IMR-90 (cell line): ENCODE results near the gene GLTPD2. TPM values are rescaled to one million over a fixed set of nuclear protein-coding genes. Genes with fewer than 3 reads are reported as not detected.

ENCODE experiments used
- ATAC-seq: fragments of 200-7000 bp; cut with Tn5 transposase; 2 replicates; pipeline ENCODE4 v1.9.1; 2020; ENCODE audit warnings: low read depth, mild to moderate bottlenecking, moderate library complexity
- BruUV-seq: library from RNA; stranded (reverse); fragments of 400-500 nt; replicated peaks from 2 replicates; lab custom pipeline; 2021; lab: Mats Ljungman, UMichigan
- CTCF ChIA-PET: fragments of 300-600 bp; formaldehyde crosslinking; extraction: SDS; loops from one replicate; lab custom pipeline; 2021; ENCODE audit warnings: antibody characterized with exemption; lab: Yijun Ruan, JAX
- POLR2A ChIA-PET: fragments of 300-600 bp; sonication (Branson Sonifier 250); formaldehyde crosslinking; loops from one replicate; lab custom pipeline; 2022; ENCODE audit warnings: antibody characterized with exemption; ENCODE audit not compliant: unreplicated experiment; lab: Charles Lee
- DNase-seq: peaks from one replicate; pipeline ENCODE4 v3.0.0; 2013
- H2AFZ ChIP-seq: replicated peaks from 2 replicates; pipeline ENCODE3; 2013; ENCODE audit warnings: low read length, mild to moderate bottlenecking; ENCODE audit not compliant: poor library complexity
- H2AK5ac ChIP-seq: 2 replicates; pipeline ENCODE4 v1.6.1; 2013; ENCODE audit warnings: low read depth, low read length, inconsistent platforms
- H2AK9ac ChIP-seq: replicated peaks from 2 replicates; pipeline ENCODE3; 2013; ENCODE audit warnings: mild to moderate bottlenecking, low read depth, low read length, moderate library complexity; ENCODE audit not compliant: poor library complexity
- H2BK120ac ChIP-seq: 2 replicates; pipeline ENCODE4 v1.6.1; 2013; ENCODE audit warnings: low read depth, low read length, inconsistent platforms
- H2BK15ac ChIP-seq: 3 replicates; pipeline ENCODE4 v1.6.1; 2013; ENCODE audit warnings: low read depth, low read length, inconsistent platforms
- H2BK20ac ChIP-seq: 2 replicates; pipeline ENCODE4 v1.6.1; 2013; ENCODE audit warnings: low read depth, mild to moderate bottlenecking, inconsistent platforms, low read length, moderate library complexity
- H2BK5ac ChIP-seq: 2 replicates; pipeline ENCODE4 v1.6.1; 2013; ENCODE audit warnings: mild to moderate bottlenecking, low read depth, low read length, inconsistent platforms; ENCODE audit not compliant: poor library complexity, severe bottlenecking
- H3K14ac ChIP-seq: replicated peaks from 2 replicates; pipeline ENCODE4 v1.6.1; 2013; ENCODE audit warnings: low read depth, low read length, inconsistent platforms
- H3K18ac ChIP-seq: 2 replicates; pipeline ENCODE4 v1.6.1; 2013; ENCODE audit warnings: low read depth, low read length, control low read depth
- H3K23ac ChIP-seq: 2 replicates; pipeline ENCODE4 v1.6.1; 2013; ENCODE audit warnings: low read depth, low read length, inconsistent platforms
- H3K27ac ChIP-seq: 2 replicates; pipeline ENCODE4 v1.5.1; 2013; ENCODE audit warnings: mild to moderate bottlenecking, control low read depth, low read length; ENCODE audit not compliant: insufficient read depth
- H3K27me3 ChIP-seq: 2 replicates; pipeline ENCODE4 v1.6.1; 2013; ENCODE audit warnings: low read length; ENCODE audit not compliant: control insufficient read depth, insufficient read depth
- H3K36me3 ChIP-seq: 2 replicates; pipeline ENCODE4 v1.6.1; 2013; ENCODE audit warnings: low read length, mixed read lengths; ENCODE audit not compliant: control insufficient read depth, insufficient read depth
- H3K4ac ChIP-seq: 2 replicates; pipeline ENCODE4 v1.6.1; 2013; ENCODE audit warnings: low read depth, low read length, inconsistent platforms
- H3K4me1 ChIP-seq: 2 replicates; pipeline ENCODE4 v1.6.1; 2013; ENCODE audit warnings: low read length, mixed read lengths; ENCODE audit not compliant: control insufficient read depth, insufficient read depth
- H3K4me2 ChIP-seq: 2 replicates; pipeline ENCODE4 v1.6.1; 2013; ENCODE audit warnings: low read depth, mild to moderate bottlenecking, control low read depth, low read length, moderate library complexity
- H3K4me3 ChIP-seq: 2 replicates; pipeline ENCODE4 v1.5.1; 2013; ENCODE audit warnings: low read depth, mild to moderate bottlenecking, control low read depth, low read length, moderate library complexity; ENCODE audit not compliant: insufficient read depth
- H3K56ac ChIP-seq: 2 replicates; pipeline ENCODE4 v1.6.1; 2013; ENCODE audit warnings: low read length, inconsistent platforms; ENCODE audit not compliant: insufficient read depth; ENCODE audit errors: extremely low read depth
- H3K79me1 ChIP-seq, 2 experiments: 2 replicates each; pipeline ENCODE4 v1.6.1; 2013; ENCODE audit warnings: low read length in 2 of 2, inconsistent platforms in 1 of 2, low read depth in 1 of 2
- H3K9ac ChIP-seq: 2 replicates; pipeline ENCODE4 v1.6.1; 2013; ENCODE audit warnings: low read depth, low read length, control low read depth
- H3K9me1 ChIP-seq: 2 replicates; pipeline ENCODE4 v1.6.1; 2013; ENCODE audit warnings: low read length, inconsistent platforms; ENCODE audit not compliant: insufficient read depth
- H3K9me3 ChIP-seq: 2 replicates; pipeline ENCODE4 v1.6.1; 2013; ENCODE audit warnings: low read length; ENCODE audit not compliant: control insufficient read depth, insufficient read depth
- H4K20me1 ChIP-seq: 2 replicates; pipeline ENCODE4 v1.6.1; 2013; ENCODE audit warnings: low read length, inconsistent platforms; ENCODE audit not compliant: insufficient read depth
- H4K5ac ChIP-seq: 2 replicates; pipeline ENCODE4 v1.6.1; 2013; ENCODE audit warnings: mild to moderate bottlenecking, low read depth, low read length, control low read depth
- H4K8ac ChIP-seq, 2 experiments: 2 replicates each; pipeline ENCODE4 v1.6.1; 2013; ENCODE audit warnings: low read depth in 2 of 2, low read length in 2 of 2, control low read depth in 1 of 2, inconsistent platforms in 1 of 2
- H4K91ac ChIP-seq: 2 replicates; pipeline ENCODE4 v1.6.1; 2013; ENCODE audit warnings: low read depth, low read length, inconsistent platforms; ENCODE audit not compliant: insufficient read depth
- CHD1 ChIP-seq: IDR thresholded peaks from 2 replicates; pipeline ENCODE4 v1.6.1; 2012; ENCODE audit warnings: low read depth, low read length, improper control_type of control experiment
- FOS ChIP-seq: fragments of 150-350 bp; IDR thresholded peaks from 2 replicates; pipeline ENCODE4 v1.6.1; 2016; ENCODE audit warnings: low read depth, low read length
- MAFK ChIP-seq: IDR thresholded peaks from 2 replicates; pipeline ENCODE4 v1.6.1; 2012; ENCODE audit warnings: low read depth, low read length, improper control_type of control experiment
- MXI1 ChIP-seq: IDR thresholded peaks from 2 replicates; pipeline ENCODE4 v1.6.1; 2012; ENCODE audit warnings: low read depth, mild to moderate bottlenecking, low read length, moderate library complexity, borderline replicate concordance
- NFE2L2 ChIP-seq: fragments of 150-350 bp; IDR thresholded peaks from 2 replicates; pipeline ENCODE4 v1.6.1; 2016; ENCODE audit warnings: low read depth, mild to moderate bottlenecking, low read length
- RAD21 ChIP-seq: IDR thresholded peaks from 2 replicates; pipeline ENCODE4 v1.6.1; 2012; ENCODE audit warnings: low read length, improper control_type of control experiment
- RCOR1 ChIP-seq: IDR thresholded peaks from 2 replicates; pipeline ENCODE4 v1.6.1; 2012; ENCODE audit warnings: mild to moderate bottlenecking, low read length, improper control_type of control experiment; ENCODE audit not compliant: insufficient replicate concordance
- RFX5 ChIP-seq: IDR thresholded peaks from 2 replicates; pipeline ENCODE4 v1.8.0; 2012; ENCODE audit warnings: low read depth, mild to moderate bottlenecking, low read length, moderate library complexity
- SMC3 ChIP-seq: fragments of 150-350 bp; IDR thresholded peaks from 2 replicates; pipeline ENCODE4 v1.6.1; 2016; ENCODE audit warnings: low read depth, mild to moderate bottlenecking, antibody characterized with exemption, low read length, moderate library complexity
- WGBS, 2 experiments: methylation state at CpG; one replicate each; pipeline versions ENCODE4 v1.1.5 to v1.1.7; 2013; ENCODE audit warnings: missing lambda C conversion rate in 2 of 2; ENCODE audit not compliant: insufficient read length in 1 of 2; ENCODE audit errors: extremely low coverage in 2 of 2; 5-methylcytosine and 5-hydroxymethylcytosine counted together
- dilution Hi-C: fragments of 300-500 bp; cut with HindIII; formaldehyde crosslinking; loops from one replicate; pipeline ENCODE4 v1.14.3; 2018; ENCODE audit warnings: low sequenced_read_pairs; ENCODE audit not compliant: unreplicated experiment
- in situ Hi-C: fragments of 300-500 bp; cut with MboI; formaldehyde crosslinking; loops from 3 replicates; pipeline ENCODE4 v1.14.3; 2019; ENCODE audit warnings: low sequenced_read_pairs, inconsistent platforms, mixed read lengths
- intact Hi-C: fragments of 100-400 bp; cut with micrococcal nuclease; formaldehyde crosslinking; loops from 2 replicates; pipeline ENCODE4 v1.10.0; 2022
- polyA plus RNA-seq, 3 experiments: library from polyadenylated mRNA; depleted of rRNA; stranded (reverse); fragments of >200 nt; gene quantifications; 2 replicates each; pipeline ENCODE4 v1.2.3, GENCODE V29; 2012; ENCODE audit warnings: low replicate concordance in 1 of 3
- total RNA-seq: library from RNA; depleted of rRNA; stranded (reverse); fragments of >200 nt; gene quantifications from 2 replicates; pipeline ENCODE4 v1.2.3, GENCODE V29; 2012
- TF ChIP-seq, protein P1 (sequence below): conservative IDR thresholded peaks from 2 replicates; pipeline ENCODE4 v1.5.1; 2012; ENCODE audit warnings: mild to moderate bottlenecking, low read depth, low read length, improper control_type of control experiment

GLTPD2 gene
- total and polyA plus RNA-seq, 2 of the 4 experiments (the other 2 are of a cell fraction), result not detected

DNA sequence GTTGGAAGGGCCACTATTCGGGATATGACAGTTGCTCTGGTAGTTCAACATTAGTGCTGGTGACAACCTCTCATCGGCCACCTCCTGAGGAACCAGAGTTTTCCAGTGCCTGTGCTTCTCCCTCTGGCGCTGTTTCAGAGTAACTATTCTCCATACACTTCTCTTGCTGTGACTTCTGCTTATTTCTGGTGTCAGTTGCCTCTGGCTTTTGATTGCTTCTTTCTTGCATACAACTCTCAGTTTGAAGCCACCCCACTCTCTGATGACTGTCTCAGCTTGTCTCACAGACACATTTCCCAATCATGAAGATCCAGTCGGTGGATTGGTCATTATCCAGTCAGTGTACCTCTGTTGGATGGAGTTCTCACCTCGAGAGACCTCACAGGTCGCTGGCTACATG lies 20.5 kb upstream of the GLTPD2 start:
- H3K4me3 ChIP-seq, result no peak overlapping the region
- no peak overlapping the region for H3K18ac ChIP-seq
- H2AK9ac ChIP-seq, result no peak overlapping the region
- H4K91ac ChIP-seq, result no peak overlapping the region
- no peak overlapping the region for H3K23ac ChIP-seq
- H2BK15ac ChIP-seq, result no peak overlapping the region
- H4K20me1 ChIP-seq, result no peaks in the 10 kb centered on the region; the same call in 1 of the 2 replicates
- H3K9me1 ChIP-seq, result no peaks in the 10 kb centered on the region
- H2AK5ac ChIP-seq, result no peak overlapping the region
- H3K56ac ChIP-seq, result no peak overlapping the region
- ChIA-PET CTCF (no interaction called here), POLR2A (no interaction called here)
- H3K79me1 ChIP-seq, result no peaks in the 10 kb centered on the region
- H3K14ac ChIP-seq, result no peak overlapping the region
- H3K27me3 ChIP-seq, result peaks cover 25% of the 10 kb centered on the region
- H2BK120ac ChIP-seq, result no peak overlapping the region
- H3K9ac ChIP-seq, result no peak overlapping the region
- no peak overlapping the region for H4K8ac ChIP-seq
- in situ Hi-C loops, result no loop called here
- no peaks in the 10 kb centered on the region for H3K4me1 ChIP-seq
- no peak for DNase-seq
- no peak overlapping the region for H2BK20ac ChIP-seq
- WGBS, 2 experiments, result 73% methylated on average over 3 of the region's 6 CpGs; no CpG with 5 or more reads in 1 of the 2 experiments
- intact Hi-C loops, result no loop called here
- H3K4me2 ChIP-seq, result no peak overlapping the region
- TF ChIP-seq RFX5 (no peak), CHD1 (no peak), FOS (no peak), RCOR1 (no peak), RAD21 (no peak), SMC3 (no peak), MXI1 (no peak), NFE2L2 (no peak), MAFK (no peak)
- TF ChIP-seq, protein P1, sequence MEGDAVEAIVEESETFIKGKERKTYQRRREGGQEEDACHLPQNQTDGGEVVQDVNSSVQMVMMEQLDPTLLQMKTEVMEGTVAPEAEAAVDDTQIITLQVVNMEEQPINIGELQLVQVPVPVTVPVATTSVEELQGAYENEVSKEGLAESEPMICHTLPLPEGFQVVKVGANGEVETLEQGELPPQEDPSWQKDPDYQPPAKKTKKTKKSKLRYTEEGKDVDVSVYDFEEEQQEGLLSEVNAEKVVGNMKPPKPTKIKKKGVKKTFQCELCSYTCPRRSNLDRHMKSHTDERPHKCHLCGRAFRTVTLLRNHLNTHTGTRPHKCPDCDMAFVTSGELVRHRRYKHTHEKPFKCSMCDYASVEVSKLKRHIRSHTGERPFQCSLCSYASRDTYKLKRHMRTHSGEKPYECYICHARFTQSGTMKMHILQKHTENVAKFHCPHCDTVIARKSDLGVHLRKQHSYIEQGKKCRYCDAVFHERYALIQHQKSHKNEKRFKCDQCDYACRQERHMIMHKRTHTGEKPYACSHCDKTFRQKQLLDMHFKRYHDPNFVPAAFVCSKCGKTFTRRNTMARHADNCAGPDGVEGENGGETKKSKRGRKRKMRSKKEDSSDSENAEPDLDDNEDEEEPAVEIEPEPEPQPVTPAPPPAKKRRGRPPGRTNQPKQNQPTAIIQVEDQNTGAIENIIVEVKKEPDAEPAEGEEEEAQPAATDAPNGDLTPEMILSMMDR, result no peak
- BruUV-seq, result no TSS peak
- ATAC-seq, result no peak
- H4K5ac ChIP-seq, result no peak overlapping the region
- H2BK5ac ChIP-seq, result no peak overlapping the region
- no peaks in the 10 kb centered on the region for H3K36me3 ChIP-seq
- H2AFZ ChIP-seq, result no peak overlapping the region
- no peak overlapping the region for H3K27ac ChIP-seq
- H3K4ac ChIP-seq, result no peak overlapping the region
- H3K9me3 ChIP-seq, result no peaks in the 10 kb centered on the region
- dilution Hi-C loops, result no loop called here
